ENCODE measurements around the gene ZMIZ1.

ZMIZ1 gene

DNA sequence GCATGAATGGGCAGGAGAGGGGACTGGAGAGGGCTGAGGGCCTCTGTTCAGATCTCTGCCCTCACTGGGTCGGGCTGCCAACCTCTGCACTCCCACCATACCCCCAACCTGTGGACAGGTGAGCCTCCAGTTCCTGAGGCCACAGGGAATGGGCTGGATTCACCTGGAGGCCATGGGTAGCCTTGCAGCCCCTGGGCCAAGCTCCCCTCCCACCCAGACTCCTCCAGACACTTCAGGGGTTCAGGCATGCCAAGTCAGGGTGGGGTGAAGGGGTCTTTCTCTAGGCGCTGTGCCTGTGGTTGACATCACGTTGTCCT lies 80.5 kb downstream of the ZMIZ1 start:
- no peak for DNase-seq (ENCODE audit: low read depth in 1 of 2, low spot score in 1 of 2)

DNA sequence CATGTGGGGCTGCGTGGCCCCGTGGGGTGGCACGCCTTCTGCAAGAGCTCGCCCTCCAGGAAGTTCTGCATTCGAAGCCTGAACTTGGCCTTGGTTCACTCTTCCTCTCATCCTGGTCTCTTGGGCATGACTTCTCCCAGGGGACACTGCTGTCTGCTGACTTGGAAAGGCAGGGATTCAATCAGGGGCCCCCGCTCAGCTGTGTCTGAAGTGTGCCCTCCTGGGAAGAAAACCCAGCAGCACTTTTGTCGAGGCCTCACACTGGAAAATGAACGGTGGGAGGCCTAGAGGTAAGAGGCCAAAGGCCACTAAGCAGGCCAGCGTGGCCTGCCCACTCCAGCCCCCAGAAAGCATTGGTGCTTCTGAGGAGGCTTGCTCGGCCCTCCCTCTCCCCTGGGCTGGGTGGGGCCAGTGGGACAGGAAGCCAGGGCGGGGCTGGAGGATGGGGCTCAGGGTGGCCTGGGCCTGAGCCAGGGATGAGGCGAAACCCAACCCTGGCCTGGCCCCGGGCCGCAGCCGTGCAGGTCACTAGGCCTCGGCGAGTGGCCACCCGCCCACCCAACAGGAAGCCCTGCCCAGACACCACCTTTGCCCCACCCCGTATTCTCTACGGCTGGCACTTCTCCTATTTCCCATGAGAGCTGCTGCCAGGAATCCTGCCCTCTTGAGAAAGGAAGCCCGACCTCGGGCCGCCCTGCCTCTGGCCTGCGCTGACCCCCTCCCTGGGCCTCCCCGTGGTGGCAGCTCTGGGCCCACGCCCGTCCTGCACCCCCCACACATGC lies 81.1 kb downstream of the ZMIZ1 start:
- DNase-seq (ENCODE audit: low read depth in 1 of 2, low spot score in 1 of 2): peak; percentile 5 to 20

DNA sequence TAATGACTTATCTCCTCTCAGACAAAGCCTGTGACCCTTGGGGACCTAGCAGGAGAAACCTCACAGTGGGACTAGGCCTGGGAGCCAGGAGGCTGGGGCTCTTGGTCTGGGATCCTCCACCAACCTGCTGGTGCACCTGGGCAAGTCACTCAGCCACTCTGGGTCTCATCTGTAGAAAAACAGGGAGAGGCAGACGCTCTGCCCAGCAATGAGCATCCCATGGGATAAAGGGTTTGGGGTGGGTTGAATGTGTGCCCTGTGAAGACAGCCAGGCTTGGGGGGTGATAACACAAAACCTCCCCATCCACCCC lies 81.6 kb downstream of the ZMIZ1 start:
- DNase-seq (ENCODE audit: low read depth in 1 of 2, low spot score in 1 of 2): no peak

GRCh38 chr10:79152423-79152817 lies 83.7 kb downstream of the ZMIZ1 start:
- no peak for DNase-seq (ENCODE audit: low read depth in 1 of 2, low spot score in 1 of 2)

DNA sequence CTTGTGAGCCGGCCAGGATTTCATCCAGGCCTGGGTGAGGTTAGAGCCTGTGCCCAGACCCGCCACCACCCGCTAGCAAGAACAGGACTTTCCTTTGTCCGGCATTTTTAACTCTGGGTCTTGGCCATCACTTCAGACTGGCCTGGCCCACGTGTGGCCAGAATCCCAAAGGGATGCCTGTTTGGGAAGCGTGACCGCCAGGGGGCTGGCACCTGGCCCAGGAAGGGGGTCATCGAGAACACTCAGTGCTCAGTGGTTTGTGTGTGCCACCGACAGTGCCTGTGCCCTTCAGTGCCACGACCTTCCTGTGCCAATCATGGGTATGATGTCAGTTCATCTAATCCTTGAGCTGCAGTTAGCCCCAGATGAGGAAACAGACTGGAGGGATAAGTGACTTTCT lies 85.0 kb downstream of the ZMIZ1 start:
- no peak for DNase-seq (ENCODE audit: low read depth in 1 of 2, low spot score in 1 of 2)

DNA sequence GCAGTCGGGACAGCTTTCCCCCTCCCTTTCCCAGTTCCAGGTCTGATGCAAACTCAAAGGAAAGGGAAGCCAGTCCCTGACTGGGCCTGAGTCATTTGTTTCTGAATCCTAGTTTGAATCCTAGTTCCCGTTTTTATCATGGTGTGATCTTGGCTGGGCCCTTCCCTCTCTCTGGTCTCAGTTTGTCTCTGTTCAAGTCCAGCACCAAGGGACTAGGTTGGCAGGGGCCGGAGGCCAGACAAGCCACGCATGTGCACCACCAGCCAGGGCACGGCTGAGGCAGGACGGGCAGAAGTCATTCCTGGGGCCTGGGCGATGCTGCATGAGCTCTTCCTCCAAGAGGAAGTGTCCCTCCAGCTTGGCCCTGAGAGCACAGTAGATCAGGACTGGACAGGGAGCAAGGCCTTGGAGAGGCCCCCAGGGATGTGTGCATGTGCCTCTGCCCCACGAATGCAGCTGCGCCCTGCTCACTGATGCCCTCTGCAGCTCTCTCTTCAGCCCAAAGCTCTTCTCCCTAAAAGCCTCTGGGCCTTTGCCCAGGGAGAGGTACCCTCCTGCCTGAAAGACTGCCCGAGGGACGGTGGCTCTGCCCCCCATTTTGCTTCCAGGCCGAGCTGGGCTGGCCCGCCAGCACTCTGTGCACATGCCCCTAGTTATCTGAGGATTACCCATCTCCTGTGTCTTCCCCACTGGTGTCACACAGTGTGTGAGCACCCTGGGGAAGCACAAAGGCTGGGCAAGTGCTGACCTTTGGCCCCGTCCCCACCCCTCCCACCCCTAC lies 86.7 kb downstream of the ZMIZ1 start:
- DNase-seq (ENCODE audit: low read depth in 1 of 2, low spot score in 1 of 2): no peak

GRCh38 chr10:79156334-79157274 lies 87.8 kb downstream of the ZMIZ1 start:
- DNase-seq (ENCODE audit: low read depth in 1 of 2, low spot score in 1 of 2): no peak

- DNase-seq (ENCODE audit: low read depth in 1 of 2, low spot score in 1 of 2): no peak
Observed at GRCh38 chr10:79158004-79158340, 89.2 kb downstream of the ZMIZ1 start.

- no peak for DNase-seq (ENCODE audit: low read depth in 1 of 2, low spot score in 1 of 2)
Observed at GRCh38 chr10:79158402-79159097, 89.8 kb downstream of the ZMIZ1 start.

DNA sequence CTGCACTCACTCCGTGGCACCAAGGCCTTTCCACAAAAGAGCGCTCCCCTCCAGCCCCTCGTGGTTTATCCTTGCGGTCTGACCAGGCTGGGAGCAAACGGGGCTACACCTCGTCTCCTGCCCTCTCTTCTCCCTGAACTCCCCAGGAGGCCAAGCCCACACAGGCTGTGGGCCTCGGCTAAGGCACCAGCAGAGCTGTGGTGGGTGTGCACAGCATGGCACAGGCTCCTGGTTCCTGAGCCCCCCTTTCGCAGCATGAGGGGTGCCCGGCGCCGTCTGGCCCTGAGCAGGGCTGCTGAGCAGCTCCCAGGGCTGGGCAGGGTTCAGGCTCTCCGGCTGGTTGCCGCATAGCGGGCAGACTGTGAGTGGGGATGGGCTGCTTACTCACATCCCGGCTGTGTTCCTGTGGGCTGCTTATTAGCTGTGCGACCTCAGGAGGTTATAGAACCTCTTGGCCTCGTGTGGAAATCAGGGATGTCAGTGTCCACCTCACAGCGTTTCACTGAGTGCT lies 90.4 kb downstream of the ZMIZ1 start:
- no peak for DNase-seq (ENCODE audit: low read depth in 1 of 2, low spot score in 1 of 2)

- no peak for DNase-seq (ENCODE audit: low read depth in 1 of 2, low spot score in 1 of 2)
Observed at GRCh38 chr10:79159785-79160184, 91.0 kb downstream of the ZMIZ1 start.

DNA sequence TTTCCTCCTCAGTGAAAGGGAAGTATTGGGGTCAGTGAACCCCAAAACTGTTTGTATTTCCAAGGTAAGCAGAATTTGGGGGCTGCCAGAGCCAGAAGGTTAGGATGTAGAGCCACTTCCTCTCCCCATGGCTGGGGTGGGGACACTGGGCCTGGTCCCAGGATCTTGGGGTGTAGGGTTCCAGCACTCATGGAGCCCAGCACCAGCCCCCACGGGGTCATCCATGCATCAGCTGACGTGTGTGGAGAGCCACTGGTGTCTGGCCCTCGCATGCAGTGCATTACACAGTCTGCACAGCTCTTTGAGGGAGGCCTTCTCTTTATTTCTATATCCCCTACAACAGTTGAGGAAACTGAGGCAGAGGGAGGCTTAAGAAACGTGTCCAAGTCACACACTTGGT lies 91.4 kb downstream of the ZMIZ1 start:
- DNase-seq (ENCODE audit: low read depth in 1 of 2, low spot score in 1 of 2): no peak

DNA sequence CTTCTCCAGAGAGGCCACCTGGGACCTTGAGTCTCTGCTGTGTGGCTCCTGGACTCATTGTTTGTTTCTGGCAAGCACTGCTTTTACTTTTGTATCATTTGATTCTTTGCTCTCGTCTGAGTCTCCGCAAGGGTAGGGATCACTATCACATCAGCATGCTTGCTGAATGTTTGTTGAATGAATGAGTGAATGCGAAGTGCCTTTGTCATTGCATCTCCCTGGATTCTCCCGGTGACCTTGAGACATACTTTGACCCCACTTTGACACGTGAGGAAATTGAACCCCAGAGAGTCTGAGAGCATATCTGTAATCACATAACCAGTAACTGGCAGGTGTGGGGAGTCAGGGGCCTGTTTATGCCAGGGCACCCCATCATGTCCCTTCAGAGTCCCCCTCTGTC lies 92.8 kb downstream of the ZMIZ1 start:
- DNase-seq (ENCODE audit: low read depth in 1 of 2, low spot score in 1 of 2): no peak

DNA sequence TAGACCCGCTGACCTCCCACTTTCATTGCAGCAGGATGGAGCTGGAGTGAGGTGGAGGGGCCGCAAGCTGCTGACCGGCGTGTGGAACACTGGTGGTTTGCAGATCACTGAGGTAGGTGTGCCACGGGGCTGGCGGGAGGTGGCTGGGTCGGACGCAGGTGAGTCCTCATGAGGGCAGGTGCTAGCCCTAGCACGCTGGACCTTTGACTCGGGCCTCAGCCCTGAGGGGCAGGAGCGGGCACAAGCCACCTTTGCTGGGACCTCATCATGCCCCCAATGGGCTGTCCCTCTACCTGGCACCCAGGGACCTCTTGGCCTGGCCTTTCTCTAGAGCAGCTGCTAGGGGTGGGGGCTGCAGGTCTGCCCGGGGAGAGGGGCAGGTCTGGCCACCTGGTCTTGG lies 93.3 kb downstream of the ZMIZ1 start:
- DNase-seq (ENCODE audit: low read depth in 1 of 2, low spot score in 1 of 2): no peak

DNA sequence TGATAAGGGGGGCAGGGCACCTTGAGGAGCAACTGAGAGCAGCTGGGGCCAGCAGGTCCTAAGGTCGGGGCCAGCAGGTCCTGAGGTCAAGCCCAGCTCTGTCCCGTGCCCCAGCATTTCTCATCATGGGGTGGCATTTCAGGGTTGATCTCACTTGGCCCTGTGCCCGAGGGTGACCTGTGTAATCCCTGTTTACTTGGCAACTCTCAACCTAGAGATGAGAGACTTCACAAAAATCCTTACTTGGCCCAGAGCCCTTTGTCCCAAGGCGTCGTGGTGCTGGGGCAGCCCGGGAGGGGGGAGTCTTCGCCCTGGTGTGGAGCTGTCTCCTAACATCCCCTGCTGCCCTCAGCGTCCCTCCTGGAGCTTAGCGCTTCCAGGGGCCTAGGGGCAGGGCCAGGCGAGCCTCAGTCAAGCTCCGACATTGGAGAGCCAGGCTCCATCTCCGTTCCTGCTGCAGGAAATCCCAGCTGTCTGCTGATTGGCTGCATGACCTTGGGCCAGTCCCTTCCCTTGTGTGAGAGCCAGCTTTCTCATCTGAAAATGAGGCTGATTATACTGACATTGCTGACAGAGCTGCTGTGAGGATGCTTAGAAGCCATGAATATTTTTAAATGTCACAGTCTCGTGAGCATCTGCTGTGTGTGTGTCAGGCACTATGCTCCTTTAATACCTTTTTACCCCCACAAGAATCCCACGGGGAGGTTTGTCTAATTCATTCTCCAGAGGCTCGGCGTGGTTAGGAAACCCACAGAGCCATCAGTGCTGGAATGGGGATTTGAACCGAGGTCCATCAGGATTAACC lies 94.3 kb downstream of the ZMIZ1 start:
- DNase-seq (ENCODE audit: low read depth in 1 of 2, low spot score in 1 of 2): no peak

DNA sequence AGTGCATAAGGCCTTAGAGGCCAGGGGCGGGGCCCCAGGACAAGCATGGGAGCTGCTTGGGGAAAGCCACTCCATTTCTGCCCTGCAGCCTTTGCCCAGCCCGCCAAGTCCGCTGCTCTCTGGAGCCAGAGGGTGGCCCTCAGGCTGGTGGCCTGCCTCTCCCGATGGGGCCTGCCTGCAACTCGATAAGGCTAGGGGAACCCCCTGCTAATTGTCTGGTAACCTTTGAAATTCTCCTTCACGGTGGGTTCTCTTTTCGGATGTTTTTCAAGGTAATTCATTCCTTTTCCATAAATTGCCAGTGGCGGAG lies 94.9 kb downstream of the ZMIZ1 start:
- no peak for DNase-seq (ENCODE audit: low read depth in 1 of 2, low spot score in 1 of 2)

DNA sequence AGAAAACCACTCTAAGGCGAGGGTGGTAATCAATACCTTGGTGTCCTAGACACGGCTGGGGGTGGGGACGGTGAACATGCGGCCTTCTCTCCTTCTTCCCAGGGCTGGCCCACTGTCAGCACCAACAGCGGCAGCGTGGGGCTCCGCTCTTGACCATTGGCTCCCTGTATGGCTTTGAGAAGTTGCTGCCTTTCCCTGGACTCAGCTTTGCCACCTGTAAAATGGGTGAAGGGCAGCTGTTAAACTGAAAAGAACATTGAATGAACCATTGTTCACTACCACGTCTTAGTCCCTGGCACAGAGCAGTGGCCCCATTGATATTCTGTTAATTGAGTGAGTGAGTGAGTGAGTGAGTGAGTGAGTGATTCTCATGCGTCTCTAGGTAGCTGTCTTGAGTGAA lies 95.3 kb downstream of the ZMIZ1 start:
- DNase-seq (ENCODE audit: low read depth in 1 of 2, low spot score in 1 of 2): no peak

- DNase-seq (ENCODE audit: low read depth in 1 of 2, low spot score in 1 of 2): no peak
Observed at GRCh38 chr10:79165070-79165778, 96.5 kb downstream of the ZMIZ1 start.

GRCh38 chr10:79166312-79166721 lies 97.6 kb downstream of the ZMIZ1 start:
- no peak for DNase-seq (ENCODE audit: low read depth in 1 of 2, low spot score in 1 of 2)

GRCh38 chr10:79166741-79167140 lies 98.0 kb downstream of the ZMIZ1 start:
- DNase-seq (ENCODE audit: low read depth in 1 of 2, low spot score in 1 of 2): no peak
